Measurements from ENCODE around the gene CAPN1.

DNA sequence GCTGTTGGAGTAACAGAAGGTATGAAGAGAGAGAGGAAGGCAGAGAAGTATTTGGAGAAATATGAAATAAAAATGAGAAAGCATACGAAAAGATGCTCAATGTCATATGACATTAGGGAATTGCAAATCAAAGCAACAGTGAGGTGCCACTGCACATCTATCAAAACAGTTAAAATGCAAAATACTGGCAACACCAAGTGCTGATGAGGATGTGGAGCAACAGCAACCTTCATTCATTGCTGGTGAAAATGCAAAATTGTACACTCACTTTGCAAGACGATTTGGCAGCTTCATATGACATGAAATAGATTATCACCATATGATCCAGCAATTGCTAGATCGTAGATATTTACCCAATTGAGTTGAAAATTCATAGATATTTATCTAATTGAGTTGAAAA is 21.1 kb upstream of the CAPN1 start:
- TF ChIP-seq, protein P1, sequence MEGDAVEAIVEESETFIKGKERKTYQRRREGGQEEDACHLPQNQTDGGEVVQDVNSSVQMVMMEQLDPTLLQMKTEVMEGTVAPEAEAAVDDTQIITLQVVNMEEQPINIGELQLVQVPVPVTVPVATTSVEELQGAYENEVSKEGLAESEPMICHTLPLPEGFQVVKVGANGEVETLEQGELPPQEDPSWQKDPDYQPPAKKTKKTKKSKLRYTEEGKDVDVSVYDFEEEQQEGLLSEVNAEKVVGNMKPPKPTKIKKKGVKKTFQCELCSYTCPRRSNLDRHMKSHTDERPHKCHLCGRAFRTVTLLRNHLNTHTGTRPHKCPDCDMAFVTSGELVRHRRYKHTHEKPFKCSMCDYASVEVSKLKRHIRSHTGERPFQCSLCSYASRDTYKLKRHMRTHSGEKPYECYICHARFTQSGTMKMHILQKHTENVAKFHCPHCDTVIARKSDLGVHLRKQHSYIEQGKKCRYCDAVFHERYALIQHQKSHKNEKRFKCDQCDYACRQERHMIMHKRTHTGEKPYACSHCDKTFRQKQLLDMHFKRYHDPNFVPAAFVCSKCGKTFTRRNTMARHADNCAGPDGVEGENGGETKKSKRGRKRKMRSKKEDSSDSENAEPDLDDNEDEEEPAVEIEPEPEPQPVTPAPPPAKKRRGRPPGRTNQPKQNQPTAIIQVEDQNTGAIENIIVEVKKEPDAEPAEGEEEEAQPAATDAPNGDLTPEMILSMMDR (conservative IDR thresholded peaks at IDR 0.05 in 1 of 2, IDR thresholded peaks at IDR 0.05 in 1 of 2; ENCODE audit: extremely low read depth in 1 of 2, insufficient read depth in 1 of 2, low read depth in 1 of 2, low read length in 2 of 2) = no peak
- TF ChIP-seq EZH2 (IDR thresholded peaks at IDR 0.05; ENCODE audit: borderline replicate concordance, low read length) = no peak

Data from mammary epithelial cell (primary cell).